Hepatocyte (in vitro differentiated cells): ENCODE data around the gene KRT80. TPM values are rescaled to one million over a fixed set of nuclear protein-coding genes. Genes with fewer than 3 reads are reported as not detected.

ENCODE experiments used
- DNase-seq: peaks from one replicate; pipeline ENCODE4 v3.0.0-alpha.2; 2016; ENCODE audit warnings: low spot score
- H2AFZ ChIP-seq: fragments of 200-600 bp; sonication (generic); 2 replicates; pipeline ENCODE4 v1.6.0; 2016; ENCODE audit warnings: antibody characterized with exemption, mild to moderate bottlenecking
- H3K27ac ChIP-seq: fragments of 200-600 bp; sonication (generic); 2 replicates; pipeline ENCODE4 v1.5.1; 2016; ENCODE audit warnings: mild to moderate bottlenecking
- H3K27me3 ChIP-seq: fragments of 200-600 bp; sonication (generic); 2 replicates; pipeline ENCODE4 v1.6.1; 2016
- H3K36me3 ChIP-seq: fragments of 200-600 bp; sonication (generic); replicated peaks from 2 replicates; pipeline ENCODE4 v1.5.1; 2016; ENCODE audit warnings: low read depth; ENCODE audit not compliant: insufficient read depth
- H3K4me1 ChIP-seq: fragments of 200-600 bp; sonication (generic); 2 replicates; pipeline ENCODE4 v1.5.1; 2016; ENCODE audit warnings: mild to moderate bottlenecking, moderate library complexity; ENCODE audit not compliant: insufficient read depth
- H3K4me2 ChIP-seq: fragments of 200-600 bp; sonication (generic); 2 replicates; pipeline ENCODE4 v1.6.0; 2016
- H3K4me3 ChIP-seq: fragments of 200-600 bp; sonication (generic); 2 replicates; pipeline ENCODE4 v1.5.1; 2016; ENCODE audit warnings: mild to moderate bottlenecking
- H3K79me2 ChIP-seq: fragments of 200-600 bp; sonication (generic); 2 replicates; pipeline ENCODE4 v1.6.0; 2017; ENCODE audit warnings: mild to moderate bottlenecking
- H3K9me2 ChIP-seq: fragments of 200-600 bp; sonication (generic); replicated peaks from 2 replicates; pipeline ENCODE4 v1.6.0; 2017; ENCODE audit warnings: mild to moderate bottlenecking; ENCODE audit not compliant: insufficient read depth
- H3K9me3 ChIP-seq: fragments of 200-600 bp; sonication (generic); 2 replicates; pipeline ENCODE4 v1.5.1; 2016; ENCODE audit warnings: low read depth, mild to moderate bottlenecking
- H4K20me1 ChIP-seq: fragments of 200-600 bp; sonication (generic); 2 replicates; pipeline ENCODE4 v1.6.0; 2016; ENCODE audit warnings: mild to moderate bottlenecking; ENCODE audit not compliant: insufficient read depth, poor library complexity, severe bottlenecking
- CTCF ChIP-seq: fragments of 200-600 bp; sonication (generic); IDR thresholded peaks from 2 replicates; pipeline ENCODE4 v1.5.1; 2016; ENCODE audit warnings: antibody characterized with exemption, mild to moderate bottlenecking; ENCODE audit not compliant: poor library complexity
- EZH2 ChIP-seq: fragments of 200-600 bp; sonication (generic); IDR thresholded peaks from 2 replicates; pipeline ENCODE4 v1.6.1; 2016; ENCODE audit warnings: antibody characterized with exemption, mild to moderate bottlenecking, borderline replicate concordance
- EZH2phosphoT487 ChIP-seq: fragments of 200-600 bp; sonication (generic); IDR thresholded peaks from one replicate; pipeline ENCODE4 v1.6.1; 2018; ENCODE audit warnings: antibody characterized with exemption, mild to moderate bottlenecking, low read depth, moderate library complexity; ENCODE audit not compliant: unreplicated experiment, severe bottlenecking
- WGBS: methylation state at CpG from one replicate; pipeline ENCODE4 v1.1.6; 2016; ENCODE audit warnings: low lambda C conversion rate; ENCODE audit errors: missing lambda C conversion rate; 5-methylcytosine and 5-hydroxymethylcytosine counted together
- polyA plus RNA-seq: library from polyadenylated mRNA; unstranded; fragments of >200 nt; fragmentation: Nextera tagmentation; extraction: Ambion mirVana; gene quantifications from 2 replicates; pipeline ENCODE4 v1.2.1, GENCODE V29; 2016
- total RNA-seq: library from RNA; depleted of rRNA; stranded (reverse); fragments of >200 nt; gene quantifications from 2 replicates; pipeline ENCODE4 v1.2.3, GENCODE V29; 2014

KRT80 gene
- total and polyA plus RNA-seq, 2 experiments from 2014 or later, result 0.77 to 1.2 TPM

GRCh38 chr12:52149651-52150241, 42.1 kb downstream of the KRT80 start:
- Histone ChIP-seq H3K36me3 (no peaks in the 10 kb centered on the region), H3K9me2 (no peaks in the 10 kb centered on the region), H3K27ac (peak overlapping the region; percentile 95), H3K9me3 (no peaks in the 10 kb centered on the region), H3K79me2 (no peaks in the 10 kb centered on the region), H3K4me3 (no peak overlapping the region), H3K4me1 (peaks cover 52% of the 10 kb centered on the region), H2AFZ (no peak overlapping the region), H3K27me3 (no peaks in the 10 kb centered on the region), H3K4me2 (no peak overlapping the region), H4K20me1 (no peaks in the 10 kb centered on the region)
- DNase-seq, result no peak
- WGBS, result 86% methylated on average over 5 of the region's 5 CpGs
- TF ChIP-seq EZH2, result no peak
- TF ChIP-seq EZH2phosphoT487, result no peak
- no peak for TF ChIP-seq CTCF

- Histone ChIP-seq H3K9me3 (no peaks in the 10 kb centered on the region), H4K20me1 (no peaks in the 10 kb centered on the region), H3K27me3 (no peaks in the 10 kb centered on the region), H3K9me2 (no peaks in the 10 kb centered on the region), H3K27ac (peak overlapping the region; percentile 95), H3K79me2 (no peaks in the 10 kb centered on the region), H3K4me2 (no peak overlapping the region), H2AFZ (no peak overlapping the region), H3K4me1 (peaks cover 52% of the 10 kb centered on the region), H3K4me3 (no peak overlapping the region), H3K36me3 (no peaks in the 10 kb centered on the region)
- no peak for DNase-seq
- 51% methylated on average over 6 of the region's 6 CpGs for WGBS
- TF ChIP-seq EZH2 (no peak), EZH2phosphoT487 (no peak), CTCF (no peak)
Observed at GRCh38 chr12:52149182-52149641, 42.6 kb downstream of the KRT80 start.

- peaks cover 52% of the 10 kb centered on the region for H3K4me1 ChIP-seq
Observed at GRCh38 chr12:52148464-52149181, 43.2 kb downstream of the KRT80 start.

More at GRCh38 chr12:52148464-52149181, 43.2 kb downstream of the KRT80 start:
- no peaks in the 10 kb centered on the region for H3K9me3 ChIP-seq
- 94% methylated on average over 14 of the region's 14 CpGs for WGBS
- H4K20me1 ChIP-seq, result no peaks in the 10 kb centered on the region
- no peak overlapping the region for H3K4me3 ChIP-seq
- no peaks in the 10 kb centered on the region for H3K27me3 ChIP-seq
- peak overlapping the region; percentile 95 for H3K27ac ChIP-seq
- H3K79me2 ChIP-seq, result no peaks in the 10 kb centered on the region
- H2AFZ ChIP-seq, result no peak overlapping the region
- H3K9me2 ChIP-seq, result no peaks in the 10 kb centered on the region
- DNase-seq, result peak; percentile 62
- no peak for TF ChIP-seq CTCF
- H3K4me2 ChIP-seq, result no peak overlapping the region
- no peaks in the 10 kb centered on the region for H3K36me3 ChIP-seq
